ENCODE data around the gene PSME2. TPM values are rescaled to one million over a fixed set of nuclear protein-coding genes. Genes with fewer than 3 reads are reported as not detected.
A peak's percentile ranks its signal among the peaks of the same experiment; 100 is the strongest.

Gene PSME2
- total and polyA plus RNA-seq, 2 of the 13 experiments (the other 11 are each of a cell fraction or from before 2014, with no cell fraction given) = 332 to 716 TPM

DNA sequence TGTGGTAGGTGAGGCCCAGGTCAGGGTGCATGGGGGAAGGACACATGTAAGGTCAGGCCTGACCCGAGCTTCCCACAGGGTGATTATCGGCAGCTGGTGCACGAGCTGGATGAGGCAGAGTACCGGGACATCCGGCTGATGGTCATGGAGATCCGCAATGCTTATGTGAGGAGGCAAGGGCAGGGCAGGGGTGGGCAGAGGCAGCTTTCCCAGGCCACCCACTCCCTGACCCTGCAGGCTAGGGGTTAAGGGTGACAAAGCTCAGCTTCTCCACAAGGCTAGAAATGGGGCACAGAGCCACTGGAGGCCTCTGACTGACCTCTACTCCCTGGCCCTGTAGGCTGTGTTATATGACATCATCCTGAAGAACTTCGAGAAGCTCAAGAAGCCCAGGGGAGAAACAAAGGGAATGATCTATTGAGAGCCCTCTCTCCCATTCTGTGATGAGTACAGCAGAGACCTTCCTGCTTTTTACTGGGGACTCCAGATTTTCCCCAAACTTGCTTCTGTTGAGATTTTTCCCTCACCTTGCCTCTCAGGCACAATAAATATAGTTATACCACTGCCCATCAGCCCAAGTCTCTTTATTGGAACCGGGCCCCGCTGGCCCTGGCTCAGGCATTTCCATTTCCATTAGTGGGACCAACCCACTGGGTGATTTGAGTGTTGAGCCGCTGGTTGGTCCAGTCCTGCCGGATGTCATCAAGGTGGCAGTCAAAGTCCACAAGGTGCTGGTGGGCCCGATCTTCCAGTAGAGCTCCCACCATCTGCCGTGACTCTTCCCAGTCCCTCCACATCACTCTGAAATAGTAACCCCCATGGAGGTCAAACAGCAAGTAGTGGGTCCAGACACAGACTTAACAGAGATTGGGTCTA is 7.8 kb downstream of the PSME2 start (continued):
- TF ChIP-seq, protein P1, sequence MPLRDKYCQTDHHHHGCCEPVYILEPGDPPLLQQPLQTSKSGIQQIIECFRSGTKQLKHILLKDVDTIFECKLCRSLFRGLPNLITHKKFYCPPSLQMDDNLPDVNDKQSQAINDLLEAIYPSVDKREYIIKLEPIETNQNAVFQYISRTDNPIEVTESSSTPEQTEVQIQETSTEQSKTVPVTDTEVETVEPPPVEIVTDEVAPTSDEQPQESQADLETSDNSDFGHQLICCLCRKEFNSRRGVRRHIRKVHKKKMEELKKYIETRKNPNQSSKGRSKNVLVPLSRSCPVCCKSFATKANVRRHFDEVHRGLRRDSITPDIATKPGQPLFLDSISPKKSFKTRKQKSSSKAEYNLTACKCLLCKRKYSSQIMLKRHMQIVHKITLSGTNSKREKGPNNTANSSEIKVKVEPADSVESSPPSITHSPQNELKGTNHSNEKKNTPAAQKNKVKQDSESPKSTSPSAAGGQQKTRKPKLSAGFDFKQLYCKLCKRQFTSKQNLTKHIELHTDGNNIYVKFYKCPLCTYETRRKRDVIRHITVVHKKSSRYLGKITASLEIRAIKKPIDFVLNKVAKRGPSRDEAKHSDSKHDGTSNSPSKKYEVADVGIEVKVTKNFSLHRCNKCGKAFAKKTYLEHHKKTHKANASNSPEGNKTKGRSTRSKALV (CRISPR knock-in tag; IDR thresholded peaks at IDR 0.05) = no peak
- TF ChIP-seq ATF7-NPFF (CRISPR knock-in tag; IDR thresholded peaks at IDR 0.05; ENCODE audit: low read depth) (peak; percentile 43; the same call in 1 of the 2 replicates), GTF3A (CRISPR knock-in tag; conservative IDR thresholded peaks at IDR 0.05) (no peak; the same call in 1 of the 2 replicates), ZBTB21 (CRISPR knock-in tag; IDR thresholded peaks at IDR 0.05) (no peak), KMT2B (CRISPR knock-in tag; IDR thresholded peaks at IDR 0.05) (no peak), EED (CRISPR knock-in tag; IDR thresholded peaks at IDR 0.05) (no peak), ZFP36 (IDR thresholded peaks at IDR 0.05; ENCODE audit: borderline replicate concordance, low read depth, low read length, partially characterized antibody) (no peak), ZNF550 (CRISPR knock-in tag; IDR thresholded peaks at IDR 0.05; ENCODE audit: borderline replicate concordance) (0 out of 2 replicates have a peak, but pooled peaks have one; percentile 43), HMGA1 (CRISPR knock-in tag; conservative IDR thresholded peaks at IDR 0.05) (no peak), ZNF33B (CRISPR knock-in tag; IDR thresholded peaks at IDR 0.05) (0 out of 2 replicates have a peak, but pooled peaks have one; percentile 35), ZNF577 (CRISPR knock-in tag; IDR thresholded peaks at IDR 0.05; ENCODE audit: borderline replicate concordance, low read depth) (no peak), KLF15 (CRISPR knock-in tag; IDR thresholded peaks at IDR 0.05; ENCODE audit: borderline replicate concordance) (no peak), ZMAT3 (CRISPR knock-in tag; conservative IDR thresholded peaks at IDR 0.05) (no peak)
- TF ChIP-seq, protein P2, sequence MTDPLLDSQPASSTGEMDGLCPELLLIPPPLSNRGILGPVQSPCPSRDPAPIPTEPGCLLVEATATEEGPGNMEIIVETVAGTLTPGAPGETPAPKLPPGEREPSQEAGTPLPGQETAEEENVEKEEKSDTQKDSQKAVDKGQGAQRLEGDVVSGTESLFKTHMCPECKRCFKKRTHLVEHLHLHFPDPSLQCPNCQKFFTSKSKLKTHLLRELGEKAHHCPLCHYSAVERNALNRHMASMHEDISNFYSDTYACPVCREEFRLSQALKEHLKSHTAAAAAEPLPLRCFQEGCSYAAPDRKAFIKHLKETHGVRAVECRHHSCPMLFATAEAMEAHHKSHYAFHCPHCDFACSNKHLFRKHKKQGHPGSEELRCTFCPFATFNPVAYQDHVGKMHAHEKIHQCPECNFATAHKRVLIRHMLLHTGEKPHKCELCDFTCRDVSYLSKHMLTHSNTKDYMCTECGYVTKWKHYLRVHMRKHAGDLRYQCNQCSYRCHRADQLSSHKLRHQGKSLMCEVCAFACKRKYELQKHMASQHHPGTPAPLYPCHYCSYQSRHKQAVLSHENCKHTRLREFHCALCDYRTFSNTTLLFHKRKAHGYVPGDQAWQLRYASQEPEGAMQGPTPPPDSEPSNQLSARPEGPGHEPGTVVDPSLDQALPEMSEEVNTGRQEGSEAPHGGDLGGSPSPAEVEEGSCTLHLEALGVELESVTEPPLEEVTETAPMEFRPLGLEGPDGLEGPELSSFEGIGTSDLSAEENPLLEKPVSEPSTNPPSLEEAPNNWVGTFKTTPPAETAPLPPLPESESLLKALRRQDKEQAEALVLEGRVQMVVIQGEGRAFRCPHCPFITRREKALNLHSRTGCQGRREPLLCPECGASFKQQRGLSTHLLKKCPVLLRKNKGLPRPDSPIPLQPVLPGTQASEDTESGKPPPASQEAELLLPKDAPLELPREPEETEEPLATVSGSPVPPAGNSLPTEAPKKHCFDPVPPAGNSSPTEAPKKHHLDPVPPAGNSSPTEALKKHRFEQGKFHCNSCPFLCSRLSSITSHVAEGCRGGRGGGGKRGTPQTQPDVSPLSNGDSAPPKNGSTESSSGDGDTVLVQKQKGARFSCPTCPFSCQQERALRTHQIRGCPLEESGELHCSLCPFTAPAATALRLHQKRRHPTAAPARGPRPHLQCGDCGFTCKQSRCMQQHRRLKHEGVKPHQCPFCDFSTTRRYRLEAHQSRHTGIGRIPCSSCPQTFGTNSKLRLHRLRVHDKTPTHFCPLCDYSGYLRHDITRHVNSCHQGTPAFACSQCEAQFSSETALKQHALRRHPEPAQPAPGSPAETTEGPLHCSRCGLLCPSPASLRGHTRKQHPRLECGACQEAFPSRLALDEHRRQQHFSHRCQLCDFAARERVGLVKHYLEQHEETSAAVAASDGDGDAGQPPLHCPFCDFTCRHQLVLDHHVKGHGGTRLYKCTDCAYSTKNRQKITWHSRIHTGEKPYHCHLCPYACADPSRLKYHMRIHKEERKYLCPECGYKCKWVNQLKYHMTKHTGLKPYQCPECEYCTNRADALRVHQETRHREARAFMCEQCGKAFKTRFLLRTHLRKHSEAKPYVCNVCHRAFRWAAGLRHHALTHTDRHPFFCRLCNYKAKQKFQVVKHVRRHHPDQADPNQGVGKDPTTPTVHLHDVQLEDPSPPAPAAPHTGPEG (CRISPR knock-in tag; IDR thresholded peaks at IDR 0.05) = no peak
- TF ChIP-seq, protein P3, sequence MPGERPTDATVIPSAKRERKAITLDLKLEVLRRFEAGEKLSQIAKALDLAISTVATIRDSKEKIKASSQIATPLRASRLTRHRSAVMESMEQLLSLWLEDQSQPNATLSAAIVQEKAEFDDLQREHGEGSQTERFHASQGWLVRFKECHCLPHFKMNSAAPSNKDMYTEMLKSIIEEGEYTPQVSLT (CRISPR knock-in tag; IDR thresholded peaks at IDR 0.05; ENCODE audit: borderline replicate concordance, low read depth) = no peak
- TF ChIP-seq, protein P4, sequence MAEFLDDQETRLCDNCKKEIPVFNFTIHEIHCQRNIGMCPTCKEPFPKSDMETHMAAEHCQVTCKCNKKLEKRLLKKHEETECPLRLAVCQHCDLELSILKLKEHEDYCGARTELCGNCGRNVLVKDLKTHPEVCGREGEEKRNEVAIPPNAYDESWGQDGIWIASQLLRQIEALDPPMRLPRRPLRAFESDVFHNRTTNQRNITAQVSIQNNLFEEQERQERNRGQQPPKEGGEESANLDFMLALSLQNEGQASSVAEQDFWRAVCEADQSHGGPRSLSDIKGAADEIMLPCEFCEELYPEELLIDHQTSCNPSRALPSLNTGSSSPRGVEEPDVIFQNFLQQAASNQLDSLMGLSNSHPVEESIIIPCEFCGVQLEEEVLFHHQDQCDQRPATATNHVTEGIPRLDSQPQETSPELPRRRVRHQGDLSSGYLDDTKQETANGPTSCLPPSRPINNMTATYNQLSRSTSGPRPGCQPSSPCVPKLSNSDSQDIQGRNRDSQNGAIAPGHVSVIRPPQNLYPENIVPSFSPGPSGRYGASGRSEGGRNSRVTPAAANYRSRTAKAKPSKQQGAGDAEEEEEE (CRISPR knock-in tag; IDR thresholded peaks at IDR 0.05; ENCODE audit: borderline replicate concordance) = no peak
- TF ChIP-seq, protein P5, sequence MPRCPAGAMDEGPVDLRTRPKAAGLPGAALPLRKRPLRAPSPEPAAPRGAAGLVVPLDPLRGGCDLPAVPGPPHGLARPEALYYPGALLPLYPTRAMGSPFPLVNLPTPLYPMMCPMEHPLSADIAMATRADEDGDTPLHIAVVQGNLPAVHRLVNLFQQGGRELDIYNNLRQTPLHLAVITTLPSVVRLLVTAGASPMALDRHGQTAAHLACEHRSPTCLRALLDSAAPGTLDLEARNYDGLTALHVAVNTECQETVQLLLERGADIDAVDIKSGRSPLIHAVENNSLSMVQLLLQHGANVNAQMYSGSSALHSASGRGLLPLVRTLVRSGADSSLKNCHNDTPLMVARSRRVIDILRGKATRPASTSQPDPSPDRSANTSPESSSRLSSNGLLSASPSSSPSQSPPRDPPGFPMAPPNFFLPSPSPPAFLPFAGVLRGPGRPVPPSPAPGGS (CRISPR knock-in tag; IDR thresholded peaks at IDR 0.05) = no peak
